Measurements from ENCODE around the gene KCNAB3.

The KCNAB3 gene

GRCh38 chr17:7885367-7886226 is 44.1 kb downstream of the KCNAB3 start:
- DNase-seq (ENCODE audit: low read depth), result peak; percentile 27
- TF ChIP-seq, protein P1, sequence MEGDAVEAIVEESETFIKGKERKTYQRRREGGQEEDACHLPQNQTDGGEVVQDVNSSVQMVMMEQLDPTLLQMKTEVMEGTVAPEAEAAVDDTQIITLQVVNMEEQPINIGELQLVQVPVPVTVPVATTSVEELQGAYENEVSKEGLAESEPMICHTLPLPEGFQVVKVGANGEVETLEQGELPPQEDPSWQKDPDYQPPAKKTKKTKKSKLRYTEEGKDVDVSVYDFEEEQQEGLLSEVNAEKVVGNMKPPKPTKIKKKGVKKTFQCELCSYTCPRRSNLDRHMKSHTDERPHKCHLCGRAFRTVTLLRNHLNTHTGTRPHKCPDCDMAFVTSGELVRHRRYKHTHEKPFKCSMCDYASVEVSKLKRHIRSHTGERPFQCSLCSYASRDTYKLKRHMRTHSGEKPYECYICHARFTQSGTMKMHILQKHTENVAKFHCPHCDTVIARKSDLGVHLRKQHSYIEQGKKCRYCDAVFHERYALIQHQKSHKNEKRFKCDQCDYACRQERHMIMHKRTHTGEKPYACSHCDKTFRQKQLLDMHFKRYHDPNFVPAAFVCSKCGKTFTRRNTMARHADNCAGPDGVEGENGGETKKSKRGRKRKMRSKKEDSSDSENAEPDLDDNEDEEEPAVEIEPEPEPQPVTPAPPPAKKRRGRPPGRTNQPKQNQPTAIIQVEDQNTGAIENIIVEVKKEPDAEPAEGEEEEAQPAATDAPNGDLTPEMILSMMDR (conservative IDR thresholded peaks at IDR 0.05; ENCODE audit: low read depth, low read length), result no peak
- peak overlapping the region; percentile 86 for H3K4me3 ChIP-seq (ENCODE audit: low read depth, low read length)

DNA sequence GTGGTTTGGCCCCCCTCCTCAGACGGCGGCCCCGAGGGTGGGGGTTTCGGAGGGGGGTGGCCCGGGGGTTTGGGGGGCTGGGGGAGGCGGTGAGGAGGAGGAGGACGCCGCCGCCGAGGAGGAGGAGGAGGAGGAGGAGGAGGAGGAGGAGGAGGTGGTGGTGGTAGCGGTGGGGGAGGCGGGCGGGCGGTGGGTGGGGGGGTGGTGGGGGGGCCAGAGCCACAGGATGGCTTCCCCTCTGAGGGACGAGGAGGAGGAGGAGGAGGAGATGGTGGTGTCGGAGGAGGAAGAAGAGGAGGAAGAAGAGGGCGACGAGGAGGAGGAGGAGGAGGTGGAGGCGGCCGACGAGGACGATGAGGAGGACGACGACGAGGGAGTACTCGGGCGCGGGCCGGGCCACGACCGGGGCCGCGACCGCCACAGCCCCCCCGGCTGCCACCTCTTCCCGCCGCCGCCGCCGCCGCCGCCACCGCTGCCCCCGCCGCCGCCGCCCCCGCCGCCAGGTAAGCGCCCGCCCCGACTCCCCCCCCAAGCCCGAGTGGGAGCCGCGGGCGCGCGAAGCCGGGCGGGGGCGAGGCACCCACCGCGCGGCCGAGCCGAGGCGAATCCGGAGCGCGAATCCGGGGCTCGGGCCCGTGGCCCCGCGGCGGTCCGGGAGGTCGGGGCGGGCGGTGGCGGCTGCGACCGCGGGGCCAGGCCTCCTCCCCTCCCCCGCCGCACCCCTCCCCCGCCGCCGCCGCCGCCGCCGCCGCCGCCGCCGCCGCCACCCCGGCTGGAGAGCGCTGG is 44.9 kb downstream of the KCNAB3 start:
- TF ChIP-seq, protein P1 (conservative IDR thresholded peaks at IDR 0.05; ENCODE audit: low read depth, low read length), result no peak
- H3K4me3 ChIP-seq (ENCODE audit: low read depth, low read length), result peak overlapping the region; percentile 86
- DNase-seq (ENCODE audit: low read depth), result no peak

DNA sequence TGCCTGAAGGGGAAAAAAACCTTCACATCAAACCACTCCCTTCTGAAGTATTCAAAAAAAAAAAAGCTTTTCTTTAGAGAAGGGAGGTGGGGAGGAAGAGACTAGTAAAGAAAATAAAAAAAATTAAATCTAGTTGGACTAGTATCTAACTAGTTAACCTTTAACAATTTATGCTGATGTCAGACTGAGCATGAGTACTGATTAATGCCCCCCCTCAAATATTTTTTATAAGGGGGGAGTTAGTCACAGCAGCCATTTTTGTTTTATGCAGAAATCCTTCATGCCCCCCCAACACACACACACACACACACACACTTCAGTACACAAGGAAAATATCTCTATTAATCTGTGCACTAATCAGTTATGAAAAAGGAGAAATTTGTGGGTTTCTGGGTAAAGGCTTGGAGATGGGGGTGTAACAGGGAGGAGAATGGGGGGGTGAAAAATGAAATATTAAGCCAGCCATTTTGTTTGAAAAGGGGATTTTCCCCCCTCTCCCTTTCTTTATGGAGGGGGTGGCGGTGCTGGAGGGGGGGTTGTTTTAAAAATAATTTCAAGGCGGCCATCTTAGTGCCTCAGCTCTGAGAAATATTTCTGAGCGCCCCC is 45.8 kb downstream of the KCNAB3 start:
- peak overlapping the region; percentile 86 for H3K4me3 ChIP-seq (ENCODE audit: low read depth, low read length)

GRCh38 chr17:7882629-7883028 is 47.0 kb downstream of the KCNAB3 start:
- no peak for DNase-seq (ENCODE audit: low read depth)
- TF ChIP-seq, protein P1 (conservative IDR thresholded peaks at IDR 0.05; ENCODE audit: low read depth, low read length), result no peak
- H3K4me3 ChIP-seq (ENCODE audit: low read depth, low read length), result no peak overlapping the region

More for the DNA sequence above, 45.8 kb downstream of the KCNAB3 start:
- TF ChIP-seq, protein P1 (conservative IDR thresholded peaks at IDR 0.05; ENCODE audit: low read depth, low read length), result no peak
- DNase-seq (ENCODE audit: low read depth), result peak; percentile 54

DNA sequence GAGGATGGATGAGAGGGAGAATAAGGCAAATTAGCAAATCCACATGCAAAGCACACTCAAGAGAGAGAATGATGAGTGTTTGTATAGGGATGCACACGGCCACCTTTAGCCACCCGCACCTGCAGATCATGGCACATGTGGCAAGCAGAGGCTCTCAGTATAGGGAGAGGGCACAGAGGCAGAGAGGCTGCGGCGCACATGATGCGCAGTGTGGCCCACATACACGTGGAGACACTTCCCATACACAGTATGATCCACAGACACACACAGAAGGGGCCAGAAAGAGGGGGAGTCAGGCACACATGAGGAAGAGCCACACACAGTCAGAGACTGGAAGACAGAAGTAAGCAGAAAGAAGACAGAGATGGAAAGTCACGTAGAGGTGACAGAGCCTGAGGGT is 47.6 kb downstream of the KCNAB3 start:
- no peak overlapping the region for H3K4me3 ChIP-seq (ENCODE audit: low read depth, low read length)
- no peak for DNase-seq (ENCODE audit: low read depth)
- TF ChIP-seq, protein P1 (conservative IDR thresholded peaks at IDR 0.05; ENCODE audit: low read depth, low read length), result no peak

GRCh38 chr17:7881276-7882054 is 48.2 kb downstream of the KCNAB3 start:
- no peak overlapping the region for H3K4me3 ChIP-seq (ENCODE audit: low read depth, low read length)
- peak; percentile 24 for DNase-seq (ENCODE audit: low read depth)
- TF ChIP-seq, protein P1 (conservative IDR thresholded peaks at IDR 0.05; ENCODE audit: low read depth, low read length), result no peak
